Gastrocnemius medialis (tissue), 4 donors: ENCODE results near the gene TFDP2.

Source experiments
- CTCF ChIP-seq, 5 experiments: fragments of 450-650 bp in 3 of 5; fragments of 200-600 bp in 2 of 5; sonication (generic) in 2 of 5; IDR thresholded peaks in 4 of 5; conservative IDR thresholded peaks in 1 of 5; 1 replicate in 4 of 5; 2 replicates in 1 of 5; pipeline ENCODE4 v1.5.1; 2016 to 2019; ENCODE audit warnings: antibody characterized with exemption in 5 of 5, mild to moderate bottlenecking in 3 of 5, moderate library complexity in 3 of 5
- POLR2A ChIP-seq, 2 donors: fragments of 450-650 bp; IDR thresholded peaks; one replicate each; pipeline ENCODE4 v1.6.1; 2017; ENCODE audit warnings: antibody characterized with exemption in 2 of 2, mild to moderate bottlenecking in 2 of 2, moderate library complexity in 2 of 2

GRCh38 chr3:142148044-142148791 lies 1.1 kb downstream of the TFDP2 start:
- TF ChIP-seq CTCF (IDR thresholded peaks at IDR 0.05 in 4 of 5, conservative IDR thresholded peaks at IDR 0.05 in 1 of 5) (no peak), POLR2A (IDR thresholded peaks at IDR 0.05) (no peak)
